ENCODE measurements around the gene TPM4. TPM values are rescaled to one million over a fixed set of nuclear protein-coding genes. Genes with fewer than 3 reads are reported as not detected.
"Not testable (repeated sequence)": the region's sequence is repeated elsewhere in the genome, so short reads cannot be mapped to it uniquely, and the experiment has no call there.

The TPM4 gene
- total RNA-seq, 2 experiments from 2014 or later: 422 to 485 TPM

DNA sequence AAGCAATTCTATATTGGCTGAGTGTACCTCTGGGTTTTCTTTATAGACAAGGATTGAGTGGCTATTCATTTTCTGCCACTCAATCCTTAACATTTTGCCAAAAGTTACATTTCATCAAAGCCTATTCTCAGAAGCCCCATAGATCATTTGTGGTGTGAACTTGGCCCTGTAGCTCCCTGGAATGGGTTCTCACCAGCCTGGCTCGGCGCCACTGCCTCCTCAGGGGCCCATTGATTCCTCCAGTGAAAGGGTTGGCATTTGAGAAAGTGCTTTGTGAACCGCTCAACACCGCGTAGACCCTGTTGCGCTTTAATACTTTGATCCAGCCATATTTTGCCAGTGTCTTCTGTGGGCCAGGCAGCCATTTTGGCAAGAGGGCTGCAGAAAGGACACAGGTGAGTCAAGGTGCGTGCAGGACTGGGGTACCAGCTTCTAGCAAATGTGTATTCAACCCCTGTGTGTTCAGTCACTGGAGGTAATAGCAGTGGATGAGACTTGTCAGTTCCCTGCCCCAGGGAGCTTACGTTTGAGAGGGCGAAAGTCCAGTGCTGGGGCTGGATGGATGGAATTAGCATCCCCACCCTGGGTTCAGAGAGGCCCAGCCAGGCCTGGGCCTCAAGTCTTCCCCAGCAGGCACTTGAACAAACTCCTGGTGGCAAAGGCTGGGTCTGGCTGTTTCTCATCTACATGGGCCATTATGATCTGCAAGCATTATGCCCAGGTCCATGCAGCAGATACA lies 39.2 kb downstream of the TPM4 start:
- peaks cover 58% of the 10 kb centered on the region for H3K36me3 Mint-ChIP-seq (ENCODE audit: low read depth)
- ChIA-PET CTCF (interaction anchor here (1.3 to 1.6 kb wide), 2 partner anchors 26 to 74 kb away, joined by 3 to 5 read pairs; no protein-coding TSS in a partner anchor), POLR2A (no interaction called here)
- H3K4me3 Mint-ChIP-seq: no peak overlapping the region
- peak overlapping the region; percentile 63 for H3K27ac Mint-ChIP-seq
- H3K4me1 Mint-ChIP-seq: peaks cover 77% of the 10 kb centered on the region
- DNase-seq: no peak
- H3K9me3 Mint-ChIP-seq: no peaks in the 10 kb centered on the region
- no peaks in the 10 kb centered on the region for H3K27me3 Mint-ChIP-seq

DNA sequence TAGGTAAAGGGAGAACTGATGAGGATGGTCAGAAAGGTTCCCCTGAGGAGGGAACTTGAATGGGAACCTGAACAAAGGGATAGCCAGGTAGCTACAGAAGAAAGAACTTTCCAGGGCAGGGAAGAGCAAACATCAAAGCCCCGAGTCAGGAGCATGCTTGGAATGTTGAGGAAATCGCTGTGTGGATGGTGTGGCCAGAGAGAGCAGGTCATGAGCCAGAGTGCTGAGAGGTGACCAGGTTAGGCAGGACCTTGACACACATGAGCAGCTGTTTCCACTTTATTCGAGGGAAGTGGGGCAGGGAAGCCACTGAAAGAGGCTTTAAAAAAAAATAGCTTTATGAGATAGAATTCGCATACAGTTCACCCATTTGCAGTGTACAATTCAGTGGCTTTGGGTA lies 39.8 kb downstream of the TPM4 start:
- ChIA-PET CTCF (interaction anchor here (1.3 kb wide), 1 partner anchor 25 kb away, joined by 3 read pairs; no protein-coding TSS in a partner anchor), POLR2A (no interaction called here)
- peak overlapping the region; percentile 63 for H3K27ac Mint-ChIP-seq
- peaks cover 75% of the 10 kb centered on the region for H3K4me1 Mint-ChIP-seq
- H3K27me3 Mint-ChIP-seq: no peaks in the 10 kb centered on the region
- H3K4me3 Mint-ChIP-seq: no peak overlapping the region
- peaks cover 62% of the 10 kb centered on the region for H3K36me3 Mint-ChIP-seq (ENCODE audit: low read depth)
- no peaks in the 10 kb centered on the region for H3K9me3 Mint-ChIP-seq
- DNase-seq: no peak

DNA sequence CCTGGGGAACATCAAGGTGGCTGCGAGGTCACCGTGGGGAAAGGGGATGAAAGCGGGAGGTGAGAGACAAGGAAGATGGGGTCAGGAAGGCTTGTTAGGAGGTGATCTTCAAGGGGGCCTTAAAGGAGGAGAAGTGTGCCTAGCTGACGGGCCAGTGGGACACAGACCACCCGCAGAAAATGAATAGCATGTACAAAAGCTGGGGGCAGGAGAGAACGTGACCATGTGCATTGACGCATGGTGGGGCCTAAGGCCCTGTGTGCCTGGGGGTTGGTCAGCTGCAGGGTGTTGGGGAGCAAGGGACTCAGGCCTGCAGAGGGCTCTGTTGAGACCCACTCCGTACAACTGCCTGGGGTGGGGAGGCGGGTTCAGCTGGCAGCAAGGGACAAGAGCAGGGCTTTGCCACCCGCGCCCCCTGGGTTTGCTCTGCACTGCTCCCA lies 41.3 kb downstream of the TPM4 start:
- H3K36me3 Mint-ChIP-seq (ENCODE audit: low read depth): peaks cover 62% of the 10 kb centered on the region
- no peaks in the 10 kb centered on the region for H3K27me3 Mint-ChIP-seq
- DNase-seq: no peak
- ChIA-PET CTCF (interaction anchor here (0.7 to 1.4 kb wide), 4 partner anchors 17 to 54 kb away, joined by 3 to 4 read pairs (median 4); no protein-coding TSS in a partner anchor), POLR2A (interaction anchor here (0.9 to 1.0 kb wide), 2 partner anchors 43 to 47 kb away, joined by 3 read pairs; no protein-coding TSS in a partner anchor)
- peaks cover 67% of the 10 kb centered on the region for H3K4me1 Mint-ChIP-seq
- peak overlapping the region; percentile 90 for H3K27ac Mint-ChIP-seq
- H3K4me3 Mint-ChIP-seq: no peak overlapping the region
- H3K9me3 Mint-ChIP-seq: no peaks in the 10 kb centered on the region

- Mint-ChIP-seq H3K27ac (peak overlapping the region; percentile 90), H3K4me1 (peaks cover 60% of the 10 kb centered on the region), H3K36me3 (ENCODE audit: low read depth) (peaks cover 60% of the 10 kb centered on the region), H3K27me3 (no peaks in the 10 kb centered on the region), H3K9me3 (no peaks in the 10 kb centered on the region), H3K4me3 (peak overlapping the region; percentile 19)
- ChIA-PET POLR2A (no interaction called here), CTCF (interaction anchor here (1.2 to 2.2 kb wide), 4 partner anchors 10 to 32 kb away, joined by 3 to 8 read pairs (median 4); no protein-coding TSS in a partner anchor)
- peak; percentile 33 for DNase-seq
These were observed 42.3 kb downstream of the TPM4 start for GRCh38 chr19:16118489-16119033.

GRCh38 chr19:16119075-16119857 lies 43.0 kb downstream of the TPM4 start:
- POLR2A ChIA-PET: interaction anchor here (0.6 kb wide), 1 partner anchor 29 kb away, joined by 3 read pairs; no protein-coding TSS in a partner anchor
- H3K27me3 Mint-ChIP-seq, H3K9me3 Mint-ChIP-seq: not testable (repeated sequence)
- Mint-ChIP-seq H3K27ac (peak overlapping the region; percentile 90), H3K4me1 (peaks cover 55% of the 10 kb centered on the region), H3K36me3 (ENCODE audit: low read depth) (peaks cover 58% of the 10 kb centered on the region), H3K4me3 (peak overlapping the region; percentile 43)
- CTCF ChIA-PET: interaction anchor here (1.4 to 2.2 kb wide), 4 partner anchors 8 to 33 kb away, joined by 3 to 9 read pairs (median 6); no protein-coding TSS in a partner anchor
- peak; percentile 69 for DNase-seq

GRCh38 chr19:16121141-16121540 lies 44.8 kb downstream of the TPM4 start:
- Mint-ChIP-seq H3K9me3 (no peaks in the 10 kb centered on the region), H3K36me3 (ENCODE audit: low read depth) (peaks cover 62% of the 10 kb centered on the region), H3K27ac (no peak overlapping the region), H3K27me3 (no peaks in the 10 kb centered on the region), H3K4me3 (no peak overlapping the region), H3K4me1 (peaks cover 40% of the 10 kb centered on the region)
- CTCF ChIA-PET: interaction anchor here (1.4 to 2.2 kb wide), 3 partner anchors 10 to 50 kb away, joined by 3 to 9 read pairs (median 8); no protein-coding TSS in a partner anchor
- POLR2A ChIA-PET: no interaction called here
- DNase-seq: no peak

- Mint-ChIP-seq H3K27ac (no peak overlapping the region), H3K4me1 (peaks cover 34% of the 10 kb centered on the region), H3K27me3 (no peaks in the 10 kb centered on the region), H3K36me3 (ENCODE audit: low read depth) (peaks cover 61% of the 10 kb centered on the region), H3K9me3 (no peaks in the 10 kb centered on the region), H3K4me3 (no peak overlapping the region)
- ChIA-PET POLR2A (no interaction called here), CTCF (interaction anchor here (1.0 to 2.4 kb wide), 6 partner anchors 9 to 80 kb away, joined by 3 to 7 read pairs (median 4); partner anchors contain the start of gene HSH2D)
- DNase-seq: no peak
These were observed 45.7 kb downstream of the TPM4 start for GRCh38 chr19:16121967-16122366.

- H3K27me3 Mint-ChIP-seq: no peaks in the 10 kb centered on the region
- H3K9me3 Mint-ChIP-seq: no peaks in the 10 kb centered on the region
- peaks cover 56% of the 10 kb centered on the region for H3K36me3 Mint-ChIP-seq (ENCODE audit: low read depth)
- peaks cover 5% of the 10 kb centered on the region for H3K4me1 Mint-ChIP-seq
- no peak overlapping the region for H3K4me3 Mint-ChIP-seq
- no peak for DNase-seq
- POLR2A ChIA-PET: no interaction called here
- H3K27ac Mint-ChIP-seq: peak overlapping the region; percentile 46
- CTCF ChIA-PET: no interaction called here
These were observed 48.7 kb downstream of the TPM4 start for GRCh38 chr19:16124953-16125352.

DNA sequence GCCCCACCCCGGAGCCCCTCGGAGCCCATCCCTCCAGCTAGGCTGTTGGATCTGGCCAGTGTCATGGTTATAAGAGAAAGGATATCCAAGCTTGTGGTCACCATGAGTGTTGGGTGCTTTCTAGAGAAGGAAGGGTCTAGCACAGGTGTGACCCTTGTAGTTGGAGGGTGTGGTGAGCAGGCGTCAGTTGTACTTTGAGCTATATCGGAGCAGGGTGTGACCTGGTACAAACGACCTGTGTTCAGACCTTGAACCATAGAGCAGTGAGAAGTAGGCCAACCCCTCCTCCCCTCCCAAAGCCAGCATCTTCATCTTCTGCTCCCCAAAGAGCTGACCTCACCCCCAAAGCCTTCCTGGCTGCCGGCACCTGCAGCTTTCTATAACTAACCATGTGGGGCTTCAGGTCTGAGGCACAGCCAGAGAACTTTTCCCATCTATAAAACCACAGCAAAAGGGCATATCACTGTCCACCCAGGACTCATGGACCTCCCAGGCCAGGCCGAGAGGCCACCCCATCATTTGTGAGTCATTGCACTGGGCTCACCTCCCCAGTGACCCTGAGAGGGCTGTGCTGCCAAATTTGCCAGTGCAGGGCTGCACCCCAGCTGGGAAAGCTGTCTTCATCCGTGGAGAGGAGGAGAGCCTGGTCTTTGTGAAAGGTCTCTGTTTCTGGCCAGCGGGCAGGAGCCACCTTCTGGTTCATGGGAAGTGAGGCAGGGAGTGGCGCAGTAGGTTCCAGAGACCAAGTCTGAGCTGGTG lies 49.6 kb downstream of the TPM4 start:
- CTCF ChIA-PET: interaction anchor here (0.9 to 1.3 kb wide), 2 partner anchors 15 to 23 kb away, joined by 3 to 8 read pairs; no protein-coding TSS in a partner anchor
- Mint-ChIP-seq H3K4me3 (no peak overlapping the region), H3K36me3 (ENCODE audit: low read depth) (peaks cover 60% of the 10 kb centered on the region), H3K27ac (no peak overlapping the region), H3K27me3 (no peaks in the 10 kb centered on the region), H3K9me3 (no peaks in the 10 kb centered on the region), H3K4me1 (no peaks in the 10 kb centered on the region)
- no peak for DNase-seq
- POLR2A ChIA-PET: no interaction called here

DNA sequence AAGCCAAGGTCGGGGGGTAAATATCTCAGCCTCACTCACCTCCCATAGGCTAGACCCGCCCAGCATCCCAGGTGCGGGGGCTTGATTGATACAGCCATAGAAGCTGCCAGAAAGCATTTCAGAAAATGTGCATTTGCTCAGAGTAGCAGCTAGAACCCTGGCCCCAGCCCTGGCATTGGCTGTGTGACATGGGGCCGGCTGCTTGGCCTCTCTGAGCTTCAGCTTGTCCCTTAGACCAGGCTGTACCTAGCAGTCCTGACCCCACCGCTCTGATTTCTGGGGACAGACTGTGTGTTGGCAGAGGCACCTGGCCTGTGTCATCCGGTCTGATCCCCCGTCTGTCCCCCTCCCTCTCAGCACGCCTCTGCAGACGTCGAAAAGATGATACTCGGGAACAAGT lies 50.8 kb downstream of the TPM4 start:
- Mint-ChIP-seq H3K36me3 (ENCODE audit: low read depth) (peaks cover 64% of the 10 kb centered on the region), H3K27ac (no peak overlapping the region), H3K9me3 (peaks cover 8% of the 10 kb centered on the region), H3K4me3 (no peak overlapping the region), H3K4me1 (no peaks in the 10 kb centered on the region), H3K27me3 (no peaks in the 10 kb centered on the region)
- CTCF ChIA-PET: interaction anchor here (2.3 kb wide), 1 partner anchor 14 kb away, joined by 5 read pairs; no protein-coding TSS in a partner anchor
- POLR2A ChIA-PET: no interaction called here
- no peak for DNase-seq

- Mint-ChIP-seq H3K9me3 (peaks cover 8% of the 10 kb centered on the region), H3K36me3 (ENCODE audit: low read depth) (peaks cover 69% of the 10 kb centered on the region), H3K27me3 (no peaks in the 10 kb centered on the region), H3K27ac (no peak overlapping the region), H3K4me1 (no peaks in the 10 kb centered on the region), H3K4me3 (no peak overlapping the region)
- ChIA-PET CTCF (interaction anchor here (1.1 to 2.3 kb wide), 3 partner anchors 14 to 38 kb away, joined by 3 to 5 read pairs (median 3); no protein-coding TSS in a partner anchor), POLR2A (no interaction called here)
- DNase-seq: no peak
These were observed 51.6 kb downstream of the TPM4 start for GRCh38 chr19:16127776-16128371.

DNA sequence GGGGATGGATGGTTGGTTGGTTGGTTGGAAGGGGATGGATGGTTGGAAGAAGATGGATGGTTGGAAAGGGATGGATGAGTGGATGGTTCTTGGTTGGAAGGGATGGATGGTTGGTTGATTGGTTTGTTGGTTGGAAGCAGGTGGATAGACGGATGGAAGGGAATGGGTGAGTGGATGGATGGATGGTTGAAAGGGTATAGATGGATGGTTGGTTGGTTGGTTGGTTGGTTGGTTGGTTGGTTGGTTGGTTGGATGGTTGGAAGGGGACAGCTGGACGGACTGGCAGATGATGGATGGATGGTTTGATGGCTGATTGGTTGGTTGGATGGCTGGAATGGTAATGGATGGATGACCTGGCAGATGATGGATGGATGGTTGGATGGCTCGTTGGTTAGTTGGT lies 55.4 kb downstream of the TPM4 start:
- Mint-ChIP-seq H3K27me3 (no peaks in the 10 kb centered on the region), H3K27ac (no peak overlapping the region), H3K9me3 (peaks cover 8% of the 10 kb centered on the region), H3K4me3 (no peak overlapping the region), H3K36me3 (ENCODE audit: low read depth) (peaks cover 71% of the 10 kb centered on the region), H3K4me1 (no peaks in the 10 kb centered on the region)
- ChIA-PET CTCF (no interaction called here), POLR2A (no interaction called here)
- no peak for DNase-seq
